ENCODE data around the gene POU6F1.

POU6F1 gene

DNA sequence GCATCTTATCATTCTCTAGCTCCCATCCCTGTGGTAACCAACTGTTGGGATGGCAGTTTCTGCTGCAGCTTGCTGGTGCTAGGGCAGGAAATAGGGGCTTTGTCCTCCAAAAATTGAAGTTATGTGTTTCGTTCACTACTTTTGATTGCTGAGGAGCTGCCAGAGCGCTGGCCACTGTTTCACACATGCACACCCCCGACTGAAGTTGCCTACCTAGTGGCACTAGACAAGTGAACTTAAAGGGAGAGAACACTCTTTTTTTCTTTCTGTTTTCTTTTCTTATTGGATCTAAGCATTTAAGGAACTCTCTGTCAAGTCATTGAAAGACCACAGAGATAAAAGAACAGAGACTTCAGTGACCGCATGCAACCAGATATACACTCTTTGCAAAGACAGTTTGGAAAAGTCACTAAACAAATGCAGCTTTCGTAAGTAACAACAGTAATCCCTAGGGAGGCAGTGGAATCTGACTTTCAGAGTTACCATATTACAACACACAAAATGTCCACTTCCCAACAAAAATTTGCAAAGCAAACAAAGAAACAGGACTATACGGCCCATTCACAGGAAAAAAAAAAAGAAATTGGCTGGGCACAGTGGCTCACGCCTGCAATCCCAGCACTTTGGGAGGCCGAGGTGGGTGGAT, 56.9 kb downstream of the POU6F1 start:
- no peak for DNase-seq

DNA sequence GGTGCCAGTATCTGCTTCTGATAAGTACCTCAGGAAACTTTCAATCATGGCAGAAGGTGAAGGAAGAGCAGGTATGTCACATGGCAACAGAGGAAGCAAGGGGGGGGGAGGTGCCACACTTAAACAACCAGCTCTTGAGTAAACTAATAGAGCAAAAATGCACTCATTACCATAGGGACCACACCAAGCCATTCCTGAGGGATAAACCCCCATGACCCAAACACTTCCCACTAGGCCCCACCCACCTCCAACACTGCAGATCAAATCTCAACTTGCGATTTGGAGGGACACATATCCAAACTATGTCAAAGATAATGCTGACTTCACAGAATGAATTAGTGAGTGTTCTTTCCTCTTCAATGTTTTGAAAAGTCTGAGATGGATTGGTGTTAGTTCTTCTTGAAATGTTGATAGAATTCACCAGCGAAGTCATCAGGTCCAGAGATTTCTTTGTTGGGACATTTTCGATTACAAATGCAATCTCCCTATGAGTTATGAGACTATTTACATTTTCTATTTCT, 61.6 kb downstream of the POU6F1 start:
- no peak for DNase-seq

DNA sequence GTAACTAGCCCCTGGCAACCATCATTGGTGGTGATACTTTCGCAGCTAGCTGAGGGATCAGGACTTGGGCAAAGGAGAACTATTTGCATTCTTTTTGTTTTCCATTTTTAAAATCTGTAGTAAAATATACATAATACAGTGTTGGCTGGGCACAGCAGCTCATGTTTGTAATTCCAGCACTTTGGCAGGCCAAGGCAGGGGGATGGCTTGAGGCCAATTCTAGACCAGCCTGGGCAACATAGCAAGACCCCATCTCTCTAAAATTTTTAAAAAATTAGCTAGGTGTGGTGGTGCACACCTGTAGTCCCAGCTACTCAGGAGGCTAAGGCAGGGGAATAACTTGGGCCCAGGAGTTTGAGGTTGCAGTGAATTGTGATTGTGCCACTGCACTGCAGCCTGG, 64.9 kb downstream of the POU6F1 start:
- no peak for DNase-seq

- DNase-seq, result no peak
Observed at GRCh38 chr12:51150777-51151176, 67.1 kb downstream of the POU6F1 start.

DNA sequence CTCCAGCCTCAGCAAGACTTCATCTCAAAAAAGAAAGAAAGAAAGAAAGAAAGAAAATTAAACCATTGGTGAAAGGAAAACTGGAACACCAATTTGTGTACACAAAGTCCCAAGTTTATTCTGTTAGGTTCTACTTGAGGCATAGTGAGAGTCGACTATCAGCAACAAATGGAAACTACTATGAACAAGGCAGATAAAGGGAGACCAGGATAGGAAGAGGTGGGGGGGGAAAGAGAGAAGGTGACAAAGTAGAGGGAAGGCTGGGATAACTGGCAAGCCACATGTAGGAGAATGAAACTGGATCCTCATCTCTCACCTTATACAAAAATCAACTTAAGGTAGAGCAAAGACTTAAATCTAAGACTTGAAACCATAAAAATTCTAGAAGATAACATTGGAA, 70.6 kb downstream of the POU6F1 start:
- DNase-seq, result no peak

DNA sequence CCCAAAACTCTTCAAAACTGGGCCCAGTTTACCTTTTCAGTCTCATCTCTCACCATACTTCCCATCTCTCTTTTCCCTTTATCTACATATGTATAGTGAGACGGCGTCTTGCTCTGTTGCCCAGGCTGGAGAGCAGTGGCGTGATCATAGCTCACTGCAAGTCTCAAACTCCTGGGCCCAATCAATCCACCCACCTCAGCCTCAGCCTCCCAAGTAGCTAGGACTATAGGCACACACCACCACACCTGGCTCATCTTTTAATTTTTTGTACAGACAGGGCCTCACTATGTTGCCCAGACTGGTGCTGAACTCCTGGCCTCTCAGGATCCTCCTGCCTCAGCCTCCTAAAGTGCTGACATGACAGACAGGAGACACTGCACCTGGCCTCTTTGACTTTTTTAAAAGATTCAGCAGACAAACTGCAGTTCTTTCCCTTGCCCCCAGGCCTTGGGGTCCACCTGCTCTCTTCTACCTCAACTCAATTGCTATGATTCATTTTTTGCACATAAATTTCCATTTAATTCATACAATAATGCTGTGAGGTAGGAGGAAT, 78.5 kb downstream of the POU6F1 start:
- DNase-seq, result no peak
